Endodermal cell (in vitro differentiated cells): Measurements from ENCODE around the gene CCL26. TPM values are rescaled to one million over a fixed set of nuclear protein-coding genes. Genes with fewer than 3 reads are reported as not detected.
"Not testable (repeated sequence)": the region's sequence is repeated elsewhere in the genome, so short reads cannot be mapped to it uniquely, and the experiment has no call there.

ENCODE experiments used
- DNase-seq: peaks from one replicate; pipeline ENCODE4 v3.0.0-alpha.2; 2017
- H3K27ac ChIP-seq: 2 replicates; pipeline ENCODE4 v1.5.1; 2013; ENCODE audit warnings: mild to moderate bottlenecking, low read depth, low read length, moderate library complexity
- H3K27me3 ChIP-seq: 2 replicates; pipeline ENCODE4 v1.6.1; 2013; ENCODE audit warnings: mild to moderate bottlenecking, low read length, moderate library complexity; ENCODE audit not compliant: insufficient read depth, control insufficient read depth, poor library complexity, severe bottlenecking
- H3K36me3 ChIP-seq: 2 replicates; pipeline ENCODE4 v1.7.0; 2013; ENCODE audit warnings: mild to moderate bottlenecking, low read length, moderate library complexity; ENCODE audit not compliant: control insufficient read depth, insufficient read depth
- H3K4me1 ChIP-seq: one replicate; pipeline ENCODE4 v1.7.0; 2013; ENCODE audit warnings: low read length; ENCODE audit not compliant: control insufficient read depth, insufficient read depth
- H3K4me3 ChIP-seq: 2 replicates; pipeline ENCODE4 v1.5.1; 2013; ENCODE audit warnings: mild to moderate bottlenecking, low read length, moderate library complexity
- H3K9ac ChIP-seq: 2 replicates; pipeline ENCODE4 v1.6.1; 2013; ENCODE audit warnings: mild to moderate bottlenecking, low read length, moderate library complexity; ENCODE audit not compliant: poor library complexity, severe bottlenecking; ENCODE audit errors: extremely low read depth
- H3K9me3 ChIP-seq: 2 replicates; pipeline ENCODE4 v1.6.1; 2013; ENCODE audit warnings: mild to moderate bottlenecking, low read length, moderate library complexity; ENCODE audit not compliant: control insufficient read depth
- H3K27ac Mint-ChIP-seq: 2 replicates; pipeline ENCODE4 v1.8.0; 2020; ENCODE audit warnings: mixed read lengths
- H3K27me3 Mint-ChIP-seq: 2 replicates; pipeline ENCODE4 v1.8.0; 2021; ENCODE audit warnings: mild to moderate bottlenecking, mixed read lengths; ENCODE audit not compliant: insufficient read depth
- H3K36me3 Mint-ChIP-seq: 2 replicates; pipeline ENCODE4 v1.8.0; 2020; ENCODE audit warnings: low read depth, mixed read lengths
- H3K4me1 Mint-ChIP-seq: 2 replicates; pipeline ENCODE4 v1.8.0; 2020; ENCODE audit warnings: mixed read lengths
- H3K4me3 Mint-ChIP-seq: 2 replicates; pipeline ENCODE4 v1.8.0; 2020; ENCODE audit warnings: mild to moderate bottlenecking, moderate library complexity, mixed read lengths
- H3K9me3 Mint-ChIP-seq: 2 replicates; pipeline ENCODE4 v1.8.0; 2020; ENCODE audit warnings: mild to moderate bottlenecking, mixed read lengths
- WGBS, 2 experiments: methylation state at CpG; one replicate each; pipeline versions ENCODE4 v1.1.5 to v1.1.7; 2013; ENCODE audit warnings: missing lambda C conversion rate in 2 of 2, mixed read lengths in 1 of 2; ENCODE audit not compliant: insufficient coverage in 1 of 2, insufficient read length in 1 of 2; 5-methylcytosine and 5-hydroxymethylcytosine counted together
- total RNA-seq, 2 donors: library from RNA; stranded (reverse); fragmentation: NEBNext Ultra II Directional in 1 of 2; extraction: Animal tissue kit (Norgen Biotek cat#: 25700) in 1 of 2; gene quantifications; 2 replicates in 1 of 2; 3 replicates in 1 of 2; pipeline ENCODE4 v1.2.1, GENCODE V29; 2021
- TF ChIP-seq, protein P1 (sequence below): fragments of 200-600 bp; sonication (generic); conservative IDR thresholded peaks from 2 replicates; pipeline ENCODE4 v1.5.0; 2021; ENCODE audit warnings: antibody characterized with exemption, mild to moderate bottlenecking

CCL26 gene
- total RNA-seq, 2 donors from 2014 or later: 1.2 to 2.9 TPM

DNA sequence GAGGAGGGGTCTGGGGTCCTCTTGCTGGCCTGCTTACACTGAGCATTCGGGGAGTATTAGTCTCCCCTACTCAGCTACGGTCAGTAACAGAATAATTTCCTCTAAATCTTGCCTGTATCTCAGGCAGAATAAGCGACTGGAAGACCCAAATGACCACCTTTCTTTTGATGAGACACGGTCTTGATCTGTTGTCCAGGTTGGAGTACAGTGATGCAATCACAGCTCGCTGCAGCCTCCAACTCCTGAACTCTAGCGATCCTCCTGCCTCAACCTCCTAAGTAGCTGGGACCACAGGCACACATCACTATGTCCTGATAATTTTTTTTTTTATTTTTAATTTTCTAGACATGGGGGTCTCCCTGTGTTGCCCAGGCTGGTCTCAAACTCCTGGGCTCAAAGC, 24.4 kb upstream of the CCL26 start:
- no peak overlapping the region for H3K4me3 ChIP-seq
- TF ChIP-seq, protein P1, sequence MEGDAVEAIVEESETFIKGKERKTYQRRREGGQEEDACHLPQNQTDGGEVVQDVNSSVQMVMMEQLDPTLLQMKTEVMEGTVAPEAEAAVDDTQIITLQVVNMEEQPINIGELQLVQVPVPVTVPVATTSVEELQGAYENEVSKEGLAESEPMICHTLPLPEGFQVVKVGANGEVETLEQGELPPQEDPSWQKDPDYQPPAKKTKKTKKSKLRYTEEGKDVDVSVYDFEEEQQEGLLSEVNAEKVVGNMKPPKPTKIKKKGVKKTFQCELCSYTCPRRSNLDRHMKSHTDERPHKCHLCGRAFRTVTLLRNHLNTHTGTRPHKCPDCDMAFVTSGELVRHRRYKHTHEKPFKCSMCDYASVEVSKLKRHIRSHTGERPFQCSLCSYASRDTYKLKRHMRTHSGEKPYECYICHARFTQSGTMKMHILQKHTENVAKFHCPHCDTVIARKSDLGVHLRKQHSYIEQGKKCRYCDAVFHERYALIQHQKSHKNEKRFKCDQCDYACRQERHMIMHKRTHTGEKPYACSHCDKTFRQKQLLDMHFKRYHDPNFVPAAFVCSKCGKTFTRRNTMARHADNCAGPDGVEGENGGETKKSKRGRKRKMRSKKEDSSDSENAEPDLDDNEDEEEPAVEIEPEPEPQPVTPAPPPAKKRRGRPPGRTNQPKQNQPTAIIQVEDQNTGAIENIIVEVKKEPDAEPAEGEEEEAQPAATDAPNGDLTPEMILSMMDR: no peak
- H3K27ac ChIP-seq: no peak overlapping the region
- peaks cover 43% of the 10 kb centered on the region for H3K36me3 ChIP-seq
- H3K27me3 ChIP-seq: no peaks in the 10 kb centered on the region
- DNase-seq: no peak
- WGBS, 2 experiments: 91 to 96% methylated on average over 5 to 6 of the region's 6 CpGs
- Mint-ChIP-seq H3K36me3 (peaks cover 40% of the 10 kb centered on the region), H3K27me3 (no peaks in the 10 kb centered on the region), H3K4me1 (peaks cover 14% of the 10 kb centered on the region), H3K4me3 (no peak overlapping the region), H3K9me3 (no peaks in the 10 kb centered on the region), H3K27ac (no peak overlapping the region)
- H3K4me1 ChIP-seq: peaks cover 7% of the 10 kb centered on the region
- H3K9ac ChIP-seq: no peak overlapping the region
- no peaks in the 10 kb centered on the region for H3K9me3 ChIP-seq

DNA sequence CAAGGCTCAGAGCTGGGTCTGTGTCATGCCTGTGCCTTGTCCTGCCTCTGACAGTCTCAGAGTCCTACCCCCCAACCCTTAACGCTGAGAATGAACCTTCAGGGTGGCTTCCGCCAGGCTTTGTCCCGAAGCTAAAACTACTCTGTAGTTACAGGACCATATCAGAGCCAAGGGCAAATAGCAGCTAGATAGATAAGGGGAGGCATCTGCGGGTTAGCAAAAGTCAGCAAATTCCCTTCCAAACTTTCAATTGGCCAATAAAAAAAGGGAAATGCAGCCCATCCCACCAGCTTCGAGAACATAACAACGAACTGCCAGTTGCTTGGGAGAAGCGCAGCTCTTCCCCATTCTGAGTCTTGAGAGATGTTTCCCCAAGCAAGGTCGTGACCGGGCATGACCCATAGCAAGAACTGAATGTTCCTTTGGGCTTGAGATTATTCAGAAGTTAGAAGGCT, 23.8 kb upstream of the CCL26 start:
- Mint-ChIP-seq H3K36me3 (peaks cover 41% of the 10 kb centered on the region), H3K9me3 (no peaks in the 10 kb centered on the region), H3K27me3 (no peaks in the 10 kb centered on the region), H3K4me3 (no peak overlapping the region), H3K27ac (no peak overlapping the region), H3K4me1 (peaks cover 14% of the 10 kb centered on the region)
- Histone ChIP-seq H3K36me3 (peaks cover 46% of the 10 kb centered on the region), H3K9me3 (no peaks in the 10 kb centered on the region), H3K4me1 (peaks cover 7% of the 10 kb centered on the region), H3K9ac (no peak overlapping the region), H3K4me3 (no peak overlapping the region), H3K27ac (no peak overlapping the region), H3K27me3 (no peaks in the 10 kb centered on the region)
- 83 to 100% methylated on average over 1 to 9 of the region's 9 CpGs for WGBS, 2 experiments
- no peak for DNase-seq
- TF ChIP-seq, protein P1: no peak

DNA sequence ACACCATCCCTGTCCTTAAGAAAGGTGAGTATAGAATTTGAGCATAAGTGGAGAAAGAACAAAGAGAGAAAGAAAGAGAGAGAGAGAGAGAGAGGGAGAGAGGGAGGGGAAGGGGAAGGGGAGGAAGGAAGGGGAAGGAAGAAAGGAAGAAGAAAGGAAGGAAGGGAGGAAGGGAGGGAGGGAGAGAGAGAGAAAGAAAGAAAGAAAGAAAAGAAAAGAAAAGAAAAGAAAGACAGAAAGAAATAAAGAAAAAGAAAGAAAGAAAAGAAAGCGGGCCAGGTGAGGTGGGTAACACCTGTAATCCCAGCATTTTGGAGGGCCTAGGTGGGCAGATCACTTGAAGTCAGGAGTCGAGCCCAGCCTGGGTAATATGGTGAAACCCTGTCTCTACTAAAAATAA, 21.7 kb upstream of the CCL26 start:
- H3K36me3 Mint-ChIP-seq: peaks cover 38% of the 10 kb centered on the region
- no peak overlapping the region for H3K27ac ChIP-seq
- no peaks in the 10 kb centered on the region for H3K27me3 ChIP-seq
- peaks cover 7% of the 10 kb centered on the region for H3K4me1 ChIP-seq
- H3K4me3 ChIP-seq: no peak overlapping the region
- H3K4me1 Mint-ChIP-seq: peaks cover 14% of the 10 kb centered on the region
- no peak overlapping the region for H3K4me3 Mint-ChIP-seq
- 86 to 94% methylated on average over 2 of the region's 2 CpGs for WGBS, 2 experiments
- no peak overlapping the region for H3K9ac ChIP-seq
- no peak overlapping the region for H3K27ac Mint-ChIP-seq
- H3K9me3 ChIP-seq: no peaks in the 10 kb centered on the region
- no peak for DNase-seq
- TF ChIP-seq, protein P1: no peak
- H3K36me3 ChIP-seq: peaks cover 42% of the 10 kb centered on the region
- H3K27me3 Mint-ChIP-seq: no peaks in the 10 kb centered on the region
- H3K9me3 Mint-ChIP-seq: no peaks in the 10 kb centered on the region

DNA sequence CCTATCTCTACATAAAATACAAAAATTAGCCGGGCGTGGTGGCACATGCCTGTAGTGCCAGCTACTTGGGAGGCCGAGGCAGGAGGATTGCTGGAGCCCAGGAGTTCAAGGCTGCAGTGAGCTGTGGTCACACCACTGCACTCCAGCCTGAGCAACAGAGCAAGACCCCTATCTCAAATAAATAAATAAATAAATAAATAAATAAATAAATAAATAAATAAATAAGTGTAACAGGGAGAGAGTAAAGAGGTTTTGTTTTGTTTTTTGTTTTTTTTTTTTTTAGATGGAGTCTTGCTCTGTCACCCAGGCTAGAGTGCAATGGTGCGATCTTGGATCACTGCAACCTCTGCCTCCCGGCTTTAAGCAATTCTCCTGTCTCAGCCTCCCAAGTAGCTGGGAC, 20.6 kb upstream of the CCL26 start:
- H3K4me1 ChIP-seq, H3K9ac ChIP-seq, H3K27me3 Mint-ChIP-seq, H3K27ac ChIP-seq, H3K9me3 Mint-ChIP-seq, H3K27me3 ChIP-seq, H3K4me3 ChIP-seq, H3K9me3 ChIP-seq, H3K4me3 Mint-ChIP-seq, H3K27ac Mint-ChIP-seq, DNase-seq: not testable (repeated sequence)
- WGBS, 2 experiments: 96% methylated on average over 5 of the region's 5 CpGs; no CpG with 5 or more reads in 1 of the 2 experiments
- peaks cover 31% of the 10 kb centered on the region for H3K36me3 ChIP-seq
- Mint-ChIP-seq H3K36me3 (peaks cover 29% of the 10 kb centered on the region), H3K4me1 (peaks cover 13% of the 10 kb centered on the region)
